NCI-H2196 (cell line): ENCODE data around the gene IRX5.
A peak's percentile ranks its signal among the peaks of the same experiment; 100 is the strongest.

Experiments
- DNase-seq: peaks from one replicate; lab custom pipeline; 2025; ENCODE audit not compliant: unreplicated experiment; lab: John Stamatoyannopoulos, UW

The IRX5 gene

DNA sequence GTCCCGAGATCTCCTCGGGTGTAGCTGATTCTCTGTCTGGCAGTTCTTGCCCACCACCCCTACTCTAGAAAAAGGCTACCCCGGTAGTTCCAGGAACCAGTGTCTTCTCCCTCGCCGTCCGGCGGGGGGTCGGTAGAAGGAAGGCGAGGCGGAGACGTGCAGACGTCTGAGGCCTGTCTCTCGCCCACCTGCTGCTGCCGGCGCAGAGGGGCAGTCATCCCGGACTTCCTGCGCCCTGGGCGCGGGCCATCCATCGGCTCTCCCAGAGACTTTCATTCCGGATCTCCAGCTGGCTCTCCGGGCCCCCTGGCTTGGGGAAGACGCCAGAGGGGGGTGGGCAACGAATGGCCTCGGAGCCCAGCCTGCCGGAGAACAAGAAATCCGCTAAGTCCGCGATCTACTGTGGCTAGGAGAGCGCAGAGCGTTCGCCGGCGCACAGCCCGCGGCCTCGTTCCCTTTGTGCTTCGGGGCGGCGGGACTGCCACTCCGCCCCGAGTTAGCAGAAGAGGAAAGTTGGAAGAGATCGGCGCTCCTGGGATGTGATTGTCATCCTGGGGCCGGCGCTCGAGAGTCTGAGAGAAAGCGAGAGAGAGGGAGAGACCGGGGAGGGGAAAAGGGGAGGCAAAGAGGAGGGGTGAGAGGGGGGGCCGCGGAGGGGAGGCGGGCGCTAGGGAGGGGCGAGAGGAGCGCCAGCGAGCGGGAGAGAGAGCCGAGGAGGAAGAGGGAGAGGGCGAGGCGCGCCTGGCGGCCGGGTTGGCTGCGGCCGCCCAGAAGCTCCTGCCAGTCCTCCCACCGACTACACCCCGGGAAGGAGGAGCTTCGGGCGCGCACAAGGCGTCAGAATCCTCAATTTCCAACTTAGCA, at the start of gene IRX5:
TSS of gene IRX5 (plus strand) at position 861 of the 864 bp plus-strand sequence. CDS start 334 bp downstream, outside the sequence.
- peak; percentile 70 for DNase-seq

DNA sequence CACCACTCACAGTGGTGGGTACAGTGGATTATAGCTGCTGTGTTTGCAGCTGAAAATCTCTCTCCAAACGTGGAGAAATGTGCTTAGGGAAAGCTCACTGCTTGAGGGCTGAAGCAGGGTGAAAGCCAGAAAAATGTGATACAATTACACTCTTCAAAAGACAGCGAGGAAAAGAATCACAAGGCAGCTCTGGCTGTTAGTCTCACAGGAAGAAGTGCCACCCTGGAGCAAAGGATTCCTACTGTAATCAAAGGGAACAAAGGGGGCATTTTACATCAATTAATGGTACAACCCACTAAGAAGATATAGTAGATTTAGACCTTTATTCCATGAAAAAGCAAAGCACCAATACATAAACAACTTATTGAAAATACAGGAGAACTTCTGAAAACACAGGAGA, 48.1 kb upstream of the IRX5 start:
- no peak for DNase-seq

DNA sequence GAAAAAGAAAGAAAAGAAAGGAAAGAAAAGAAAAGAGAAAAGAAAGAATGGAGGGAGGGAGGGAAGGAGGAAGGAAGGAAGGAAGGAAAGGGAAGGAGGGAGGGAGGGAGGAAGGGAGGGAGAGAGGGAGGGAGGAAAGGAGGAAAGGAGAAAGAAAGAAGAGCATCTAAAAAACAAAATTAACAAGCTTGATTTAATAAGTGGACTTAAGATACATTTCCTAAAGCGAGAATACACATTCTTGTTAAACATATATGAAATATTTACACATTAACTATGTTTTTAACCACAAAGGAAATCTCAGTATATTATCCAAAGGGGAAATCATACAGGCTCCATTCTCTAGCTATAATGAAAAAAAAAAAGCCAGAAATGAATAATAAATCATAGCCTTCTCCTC, 47.3 kb upstream of the IRX5 start:
- DNase-seq, result no peak

- DNase-seq, result no peak
These were observed 44.6 kb upstream of the IRX5 start for GRCh38 chr16:54886078-54886477.

DNA sequence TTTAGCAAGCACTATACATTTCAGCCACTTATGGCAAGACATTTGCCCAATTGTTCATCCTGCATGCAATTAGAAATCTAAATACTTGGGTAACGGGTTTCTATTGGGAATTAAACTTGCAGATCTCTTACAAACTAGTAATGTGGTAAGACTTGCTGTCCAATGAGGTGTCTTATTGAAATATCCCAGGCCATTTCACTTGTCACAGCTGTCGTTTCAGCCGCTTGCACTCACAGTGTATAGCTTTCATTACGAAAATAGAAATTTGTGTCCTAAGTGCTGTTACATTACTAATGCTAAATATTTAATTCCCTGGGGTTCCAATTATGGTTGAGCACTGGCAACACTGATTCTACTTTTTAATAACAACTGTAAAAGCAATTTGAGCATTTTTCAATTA, 40.3 kb upstream of the IRX5 start:
- no peak for DNase-seq

GRCh38 chr16:54891346-54891745, 39.3 kb upstream of the IRX5 start:
- DNase-seq, result no peak

- no peak for DNase-seq
These were observed 37.7 kb upstream of the IRX5 start for GRCh38 chr16:54892981-54893380.

DNA sequence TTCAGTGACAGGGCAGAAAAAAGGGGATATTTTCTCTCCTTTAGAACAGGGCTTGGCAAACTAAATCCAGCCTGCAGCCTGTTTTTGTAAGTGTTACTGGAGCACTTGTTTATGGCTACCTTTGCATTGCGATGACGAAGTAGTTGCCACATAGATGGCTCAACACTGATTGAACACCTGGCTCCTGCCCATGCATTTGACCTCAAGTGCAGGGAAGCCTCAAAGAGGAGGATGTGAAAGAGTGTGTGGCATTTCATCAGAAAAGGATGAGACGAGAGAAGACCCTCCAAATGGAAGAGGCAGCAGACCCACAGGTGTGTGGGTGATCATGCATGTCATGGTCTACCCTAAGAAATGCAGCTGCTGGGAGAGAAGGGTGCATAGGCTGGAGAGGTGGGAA, 32.7 kb upstream of the IRX5 start:
- no peak for DNase-seq

- no peak for DNase-seq
These were observed 29.1 kb upstream of the IRX5 start for GRCh38 chr16:54901606-54902005.

GRCh38 chr16:54903047-54903446, 27.6 kb upstream of the IRX5 start:
- DNase-seq, result no peak

DNA sequence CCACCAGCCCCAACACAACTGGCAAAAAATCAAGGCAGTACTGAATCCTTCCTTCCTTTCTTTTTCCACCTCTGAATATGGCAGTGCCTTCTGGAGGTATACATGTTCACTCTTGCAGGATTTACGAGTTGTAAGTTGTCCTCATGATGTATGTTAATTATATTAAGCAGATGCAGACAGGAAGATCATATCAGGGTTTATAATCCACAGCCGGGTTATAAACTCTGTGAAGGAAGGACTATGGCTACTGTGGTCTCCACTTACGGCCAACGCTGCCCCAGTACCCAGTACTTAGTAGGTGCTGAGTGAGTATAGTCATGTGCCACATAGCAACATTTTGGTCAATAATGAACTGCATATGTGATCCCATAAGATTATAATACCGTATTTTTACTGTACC, 19.6 kb upstream of the IRX5 start:
- no peak for DNase-seq

- no peak for DNase-seq
These were observed 17.9 kb upstream of the IRX5 start for GRCh38 chr16:54912720-54913119.

- DNase-seq, result peak; percentile 1
These were observed 9.3 kb upstream of the IRX5 start for GRCh38 chr16:54921206-54921824.

DNA sequence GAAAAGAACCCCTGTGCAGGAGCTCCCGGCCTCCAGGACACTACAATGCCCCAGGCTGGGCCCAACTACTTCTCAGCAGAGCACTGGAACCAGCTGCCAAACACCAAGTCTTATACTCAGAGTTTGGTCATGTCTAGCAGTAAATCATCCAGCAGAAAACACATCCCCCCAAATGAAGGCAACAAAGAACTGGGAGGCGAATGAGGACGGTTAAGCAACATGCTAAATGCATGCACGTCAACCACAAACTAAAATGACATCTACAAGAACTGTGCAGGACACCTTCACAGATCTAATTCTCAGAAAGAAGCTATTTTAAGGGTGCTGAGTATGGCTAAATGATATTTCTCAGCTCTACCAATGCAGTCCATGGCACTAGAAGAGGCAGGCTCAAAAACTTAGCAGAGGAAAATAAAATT, 7.6 kb upstream of the IRX5 start:
- no peak for DNase-seq

DNA sequence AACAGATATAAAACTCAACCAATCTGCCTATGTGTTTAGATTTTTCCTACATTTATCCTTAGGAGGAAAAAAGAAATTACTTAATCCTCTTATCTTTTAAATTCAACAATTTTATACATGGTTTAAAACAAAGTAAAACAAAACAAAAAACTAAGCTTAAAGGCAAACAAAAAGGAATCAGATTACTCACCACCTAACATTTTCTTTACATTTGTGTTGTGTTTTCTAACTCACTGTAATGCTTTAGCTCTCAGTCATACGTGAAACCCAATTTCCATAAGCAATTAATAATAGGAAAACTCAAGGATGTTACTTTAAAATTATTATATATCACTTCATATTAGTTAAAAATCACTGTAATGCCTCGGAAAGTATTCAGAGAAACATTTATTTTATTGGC, 6.7 kb upstream of the IRX5 start:
- no peak for DNase-seq

DNA sequence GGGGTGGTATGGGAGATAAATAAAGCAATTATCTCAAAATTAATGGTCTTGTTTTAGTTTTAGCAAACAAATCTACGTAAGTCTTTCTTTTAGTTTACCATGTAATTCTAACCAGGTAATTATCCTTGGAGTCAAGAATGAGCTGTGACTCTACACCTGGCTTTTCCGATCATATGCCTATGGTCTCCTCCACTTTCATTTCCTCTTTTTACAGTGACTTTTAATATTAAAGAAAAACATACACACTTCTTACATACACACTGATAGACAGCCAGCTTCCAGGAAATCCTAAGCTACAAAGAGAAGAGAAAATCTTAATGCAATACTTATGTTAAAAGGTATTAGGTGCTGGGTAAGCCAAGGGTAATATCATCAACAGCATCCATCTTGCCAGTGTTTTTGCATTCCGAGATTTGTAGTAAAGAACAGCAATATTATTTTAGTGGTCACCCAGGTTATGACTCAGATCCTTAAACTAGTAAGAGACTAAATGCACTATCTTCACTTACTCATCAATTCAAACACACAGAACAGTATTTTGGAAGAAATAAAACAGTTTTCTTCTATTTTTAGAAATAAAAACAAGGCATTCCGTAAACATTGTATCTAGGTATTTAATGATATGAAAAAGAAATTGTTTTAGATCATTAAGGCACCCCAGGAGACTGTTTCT, 4.4 kb upstream of the IRX5 start:
- DNase-seq, result no peak

GRCh38 chr16:54927125-54928015, 3.3 kb upstream of the IRX5 start:
- DNase-seq, result no peak

DNA sequence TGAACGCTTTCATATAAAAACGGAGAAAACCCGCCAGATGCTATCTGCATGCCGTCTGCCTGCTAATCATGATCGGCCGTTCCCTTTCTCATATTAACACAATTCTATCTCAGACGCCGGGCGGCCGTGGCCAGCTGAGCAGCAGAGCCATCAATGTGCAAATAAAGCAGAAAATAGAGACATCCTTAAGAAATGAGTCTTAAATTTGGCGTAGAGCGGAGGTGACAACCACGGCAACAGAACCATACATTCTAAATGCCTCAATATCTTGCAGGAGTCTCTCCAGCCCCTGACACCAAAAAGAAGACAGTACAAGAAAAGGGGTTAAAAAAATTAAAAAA, 2.7 kb upstream of the IRX5 start:
- no peak for DNase-seq

- DNase-seq, result no peak
These were observed 2.1 kb upstream of the IRX5 start for GRCh38 chr16:54928411-54929089.
